ENCODE measurements around the gene IFNK. TPM values are rescaled to one million over a fixed set of nuclear protein-coding genes. Genes with fewer than 3 reads are reported as not detected.

The IFNK gene
- total and polyA plus RNA-seq, 2 experiments from 2014 or later = not detected

DNA sequence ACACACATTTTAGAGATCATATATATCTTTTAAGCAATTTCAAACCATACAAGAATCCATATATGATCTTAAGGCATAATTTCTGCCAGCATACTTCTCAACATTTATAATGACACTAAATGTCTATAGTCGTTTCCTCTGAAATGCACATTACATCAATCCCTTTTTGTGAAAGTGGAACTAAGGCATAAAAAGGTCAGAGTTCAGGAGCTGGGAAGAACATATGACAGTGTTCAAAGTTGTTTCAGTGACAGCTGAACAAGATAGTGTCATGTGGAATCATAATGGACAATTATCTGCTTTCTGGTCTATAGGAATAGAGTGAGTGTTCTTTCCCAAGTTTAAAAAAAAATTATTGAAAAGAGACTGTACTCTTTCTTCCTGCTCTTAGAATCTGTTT lies 8.0 kb downstream of the IFNK start (continued):
- no peak for TF ChIP-seq POLR2AphosphoS5 (IDR thresholded peaks at IDR 0.05; ENCODE audit: low read depth)
- TF ChIP-seq ZNF331 (CRISPR knock-in tag; IDR thresholded peaks at IDR 0.05; ENCODE audit: low read depth) = no peak
- TF ChIP-seq ZNF114 (CRISPR knock-in tag; IDR thresholded peaks at IDR 0.05) = no peak
- TF ChIP-seq REST (IDR thresholded peaks at IDR 0.05; ENCODE audit: unreplicated experiment) = no peak
- no peak for TF ChIP-seq NANOG (IDR thresholded peaks at IDR 0.05; ENCODE audit: borderline replicate concordance)
- no peak for TF ChIP-seq CTCF (conservative IDR thresholded peaks at IDR 0.05; ENCODE audit: low read depth in 2 of 2)
- TF ChIP-seq ETS1 (IDR thresholded peaks at IDR 0.05) = no peak
- no peak for TF ChIP-seq STAT1 (IDR thresholded peaks at IDR 0.05; ENCODE audit: unreplicated experiment)
- TF ChIP-seq CREB1 (CRISPR knock-in tag; IDR thresholded peaks at IDR 0.05; ENCODE audit: low read depth) = no peak
- TF ChIP-seq JUNB (IDR thresholded peaks at IDR 0.05; ENCODE audit: unreplicated experiment) = no peak
- TF ChIP-seq EZH2 (IDR thresholded peaks at IDR 0.05; ENCODE audit: low read depth, unreplicated experiment) = no peak
- no peak for TF ChIP-seq EZH2phosphoT487 (IDR thresholded peaks at IDR 0.05; ENCODE audit: unreplicated experiment)

- H3K79me2 ChIP-seq (replicated peaks; ENCODE audit: insufficient read depth) = no peaks in the 10 kb centered on the region
- no peaks in the 10 kb centered on the region for H3K9me3 Mint-ChIP-seq
- H3K27me3 ChIP-seq (ENCODE audit: insufficient read depth) = no peaks in the 10 kb centered on the region
- H3K9me2 ChIP-seq (ENCODE audit: insufficient read depth) = no peaks in the 10 kb centered on the region
- H3K4me2 ChIP-seq = no peak overlapping the region
- no peak overlapping the region for H3K27ac ChIP-seq (ENCODE audit: low read depth)
- no peaks in the 10 kb centered on the region for H4K20me1 ChIP-seq (replicated peaks; ENCODE audit: insufficient read depth)
- no peaks in the 10 kb centered on the region for H3F3A ChIP-seq (replicated peaks; ENCODE audit: low read depth)
- no peaks in the 10 kb centered on the region for H3K36me3 ChIP-seq (ENCODE audit: insufficient read depth)
- peaks cover 14% of the 10 kb centered on the region; the same call in 1 of the 2 replicates for H3K4me1 ChIP-seq (ENCODE audit: insufficient read depth)
- no peak overlapping the region for H3K27ac Mint-ChIP-seq
- no peak overlapping the region for H3K4me3 ChIP-seq
- ATAC-seq (no peak), DNase-seq (ENCODE audit: low spot score) (no peak)
- peaks cover 12% of the 10 kb centered on the region for H3K27me3 Mint-ChIP-seq (ENCODE audit: insufficient read depth, low read depth, poor library complexity)
- no peak overlapping the region for H2AFZ ChIP-seq
- no peak overlapping the region for H3K4me3 Mint-ChIP-seq
- no peaks in the 10 kb centered on the region for H3K36me3 Mint-ChIP-seq (ENCODE audit: low read depth)
- H3K4me1 Mint-ChIP-seq = peaks cover 30% of the 10 kb centered on the region
- TF ChIP-seq CTCF (conservative IDR thresholded peaks at IDR 0.05; ENCODE audit: low read depth in 2 of 2) = no peak
- TF ChIP-seq STAT1 (IDR thresholded peaks at IDR 0.05; ENCODE audit: unreplicated experiment) = no peak
- no peak for TF ChIP-seq CREB1 (CRISPR knock-in tag; IDR thresholded peaks at IDR 0.05; ENCODE audit: low read depth)
- no peak for TF ChIP-seq EZH2 (IDR thresholded peaks at IDR 0.05; ENCODE audit: low read depth, unreplicated experiment)
- TF ChIP-seq NANOG (IDR thresholded peaks at IDR 0.05; ENCODE audit: borderline replicate concordance) = no peak
- TF ChIP-seq JUNB (IDR thresholded peaks at IDR 0.05; ENCODE audit: unreplicated experiment) = no peak
Observed at GRCh38 chr9:27533311-27533710, 9.2 kb downstream of the IFNK start.
